ENCODE data around the gene TRPT1.

Gene TRPT1

DNA sequence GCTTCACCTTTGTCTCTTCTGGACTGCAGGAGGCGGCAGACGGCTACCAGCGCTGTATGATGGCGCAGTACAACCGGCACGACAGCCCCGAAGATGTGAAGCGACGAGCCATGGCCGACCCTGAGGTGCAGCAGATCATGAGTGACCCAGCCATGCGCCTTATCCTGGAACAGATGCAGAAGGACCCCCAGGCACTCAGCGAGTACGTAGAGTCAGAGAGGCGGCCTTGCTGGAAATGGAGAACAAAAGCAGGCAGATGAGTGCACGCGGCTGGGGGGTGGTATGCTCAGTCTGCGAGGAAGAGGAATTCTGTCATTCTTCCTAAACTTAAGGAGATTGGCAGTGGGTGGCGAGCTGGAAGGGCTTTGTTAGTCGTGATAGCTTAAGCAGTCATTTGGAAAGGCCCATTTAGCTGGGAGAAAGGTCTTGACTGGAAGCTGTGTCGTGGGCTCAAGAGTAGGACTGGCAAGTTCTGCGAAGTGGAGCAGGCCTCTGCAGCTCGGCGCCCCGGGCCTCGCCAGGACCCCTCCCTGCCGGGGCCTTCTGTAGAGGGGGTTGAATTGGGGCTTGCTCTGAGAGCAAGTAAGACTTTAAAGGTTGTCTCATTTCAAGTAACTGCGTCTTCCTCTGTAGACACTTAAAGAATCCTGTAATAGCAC, 22.4 kb downstream of the TRPT1 start:
- TF ChIP-seq POLR2AphosphoS5 (IDR thresholded peaks at IDR 0.05; ENCODE audit: low read depth) (no peak), GABPA (IDR thresholded peaks at IDR 0.05; ENCODE audit: low read depth) (no peak), SPI1 (IDR thresholded peaks at IDR 0.05; ENCODE audit: borderline replicate concordance, low read depth) (no peak)
- TF ChIP-seq, protein P1, sequence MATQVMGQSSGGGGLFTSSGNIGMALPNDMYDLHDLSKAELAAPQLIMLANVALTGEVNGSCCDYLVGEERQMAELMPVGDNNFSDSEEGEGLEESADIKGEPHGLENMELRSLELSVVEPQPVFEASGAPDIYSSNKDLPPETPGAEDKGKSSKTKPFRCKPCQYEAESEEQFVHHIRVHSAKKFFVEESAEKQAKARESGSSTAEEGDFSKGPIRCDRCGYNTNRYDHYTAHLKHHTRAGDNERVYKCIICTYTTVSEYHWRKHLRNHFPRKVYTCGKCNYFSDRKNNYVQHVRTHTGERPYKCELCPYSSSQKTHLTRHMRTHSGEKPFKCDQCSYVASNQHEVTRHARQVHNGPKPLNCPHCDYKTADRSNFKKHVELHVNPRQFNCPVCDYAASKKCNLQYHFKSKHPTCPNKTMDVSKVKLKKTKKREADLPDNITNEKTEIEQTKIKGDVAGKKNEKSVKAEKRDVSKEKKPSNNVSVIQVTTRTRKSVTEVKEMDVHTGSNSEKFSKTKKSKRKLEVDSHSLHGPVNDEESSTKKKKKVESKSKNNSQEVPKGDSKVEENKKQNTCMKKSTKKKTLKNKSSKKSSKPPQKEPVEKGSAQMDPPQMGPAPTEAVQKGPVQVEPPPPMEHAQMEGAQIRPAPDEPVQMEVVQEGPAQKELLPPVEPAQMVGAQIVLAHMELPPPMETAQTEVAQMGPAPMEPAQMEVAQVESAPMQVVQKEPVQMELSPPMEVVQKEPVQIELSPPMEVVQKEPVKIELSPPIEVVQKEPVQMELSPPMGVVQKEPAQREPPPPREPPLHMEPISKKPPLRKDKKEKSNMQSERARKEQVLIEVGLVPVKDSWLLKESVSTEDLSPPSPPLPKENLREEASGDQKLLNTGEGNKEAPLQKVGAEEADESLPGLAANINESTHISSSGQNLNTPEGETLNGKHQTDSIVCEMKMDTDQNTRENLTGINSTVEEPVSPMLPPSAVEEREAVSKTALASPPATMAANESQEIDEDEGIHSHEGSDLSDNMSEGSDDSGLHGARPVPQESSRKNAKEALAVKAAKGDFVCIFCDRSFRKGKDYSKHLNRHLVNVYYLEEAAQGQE (IDR thresholded peaks at IDR 0.05; ENCODE audit: insufficient replicate concordance, low read depth): no peak
- TF ChIP-seq, protein P2, sequence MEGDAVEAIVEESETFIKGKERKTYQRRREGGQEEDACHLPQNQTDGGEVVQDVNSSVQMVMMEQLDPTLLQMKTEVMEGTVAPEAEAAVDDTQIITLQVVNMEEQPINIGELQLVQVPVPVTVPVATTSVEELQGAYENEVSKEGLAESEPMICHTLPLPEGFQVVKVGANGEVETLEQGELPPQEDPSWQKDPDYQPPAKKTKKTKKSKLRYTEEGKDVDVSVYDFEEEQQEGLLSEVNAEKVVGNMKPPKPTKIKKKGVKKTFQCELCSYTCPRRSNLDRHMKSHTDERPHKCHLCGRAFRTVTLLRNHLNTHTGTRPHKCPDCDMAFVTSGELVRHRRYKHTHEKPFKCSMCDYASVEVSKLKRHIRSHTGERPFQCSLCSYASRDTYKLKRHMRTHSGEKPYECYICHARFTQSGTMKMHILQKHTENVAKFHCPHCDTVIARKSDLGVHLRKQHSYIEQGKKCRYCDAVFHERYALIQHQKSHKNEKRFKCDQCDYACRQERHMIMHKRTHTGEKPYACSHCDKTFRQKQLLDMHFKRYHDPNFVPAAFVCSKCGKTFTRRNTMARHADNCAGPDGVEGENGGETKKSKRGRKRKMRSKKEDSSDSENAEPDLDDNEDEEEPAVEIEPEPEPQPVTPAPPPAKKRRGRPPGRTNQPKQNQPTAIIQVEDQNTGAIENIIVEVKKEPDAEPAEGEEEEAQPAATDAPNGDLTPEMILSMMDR (IDR thresholded peaks at IDR 0.05; ENCODE audit: insufficient read depth, low read length): no peak
- H3K27ac ChIP-seq (replicated peaks): no peak overlapping the region
- no peak overlapping the region for H3K4me3 ChIP-seq (replicated peaks; ENCODE audit: insufficient read depth, low read length)
- H3K27me3 ChIP-seq (ENCODE audit: insufficient read depth, poor library complexity, severe bottlenecking): no peaks in the 10 kb centered on the region
- DNase-seq (ENCODE audit: low read depth in 1 of 2, low spot score in 1 of 2): no peak

DNA sequence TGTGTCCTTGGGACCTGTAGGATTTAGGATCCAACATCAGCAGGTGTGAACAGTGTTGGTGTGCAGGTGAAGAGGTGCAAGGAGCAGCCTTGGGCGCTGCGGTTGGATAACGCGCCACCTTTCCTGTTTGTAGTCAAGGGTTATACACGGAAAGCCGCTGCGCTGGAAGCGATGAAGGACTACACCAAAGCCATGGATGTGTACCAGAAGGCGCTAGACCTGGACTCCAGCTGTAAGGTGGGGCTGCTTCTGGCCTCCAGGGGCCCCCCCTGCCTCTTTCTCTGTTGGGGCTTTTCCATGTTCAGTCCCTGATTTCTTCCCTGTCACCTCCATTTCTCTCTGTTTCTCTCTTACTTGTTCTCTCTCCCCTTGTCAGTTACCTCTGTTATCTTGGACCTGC, 23.0 kb downstream of the TRPT1 start:
- no peak overlapping the region for H3K4me3 ChIP-seq (replicated peaks; ENCODE audit: insufficient read depth, low read length)

DNA sequence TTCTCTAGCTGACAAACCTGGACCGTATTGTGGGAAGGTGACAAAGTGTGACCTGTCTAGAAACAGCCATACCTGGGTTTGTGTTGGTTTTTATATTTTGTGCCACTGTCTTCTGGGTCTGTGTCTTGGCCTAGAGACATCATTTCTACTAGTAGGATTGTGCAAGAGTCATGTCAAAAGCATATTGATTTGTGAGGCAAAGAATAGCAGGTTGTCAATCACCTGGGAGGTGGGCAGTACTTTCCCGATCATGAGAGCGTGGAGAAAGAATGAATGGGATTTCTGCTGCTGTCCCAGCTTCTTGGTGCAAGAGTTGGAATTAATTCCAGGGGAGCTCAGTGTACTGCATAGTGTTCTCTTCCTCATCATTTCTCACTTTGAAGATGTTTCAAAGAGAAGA, 24.4 kb downstream of the TRPT1 start:
- DNase-seq (ENCODE audit: low read depth in 1 of 2, low spot score in 1 of 2): no peak
- H3K27me3 ChIP-seq (ENCODE audit: insufficient read depth, poor library complexity, severe bottlenecking): no peaks in the 10 kb centered on the region
- no peak overlapping the region for H3K4me3 ChIP-seq (replicated peaks; ENCODE audit: insufficient read depth, low read length)
- TF ChIP-seq, protein P2 (IDR thresholded peaks at IDR 0.05; ENCODE audit: insufficient read depth, low read length): no peak
- TF ChIP-seq GABPA (IDR thresholded peaks at IDR 0.05; ENCODE audit: low read depth): no peak
- TF ChIP-seq POLR2AphosphoS5 (IDR thresholded peaks at IDR 0.05; ENCODE audit: low read depth): no peak
- no peak for TF ChIP-seq SPI1 (IDR thresholded peaks at IDR 0.05; ENCODE audit: borderline replicate concordance, low read depth)
- TF ChIP-seq, protein P1 (IDR thresholded peaks at IDR 0.05; ENCODE audit: insufficient replicate concordance, low read depth): no peak
- H3K27ac ChIP-seq (replicated peaks): no peak overlapping the region

More for the DNA sequence above, 23.0 kb downstream of the TRPT1 start:
- Histone ChIP-seq H3K27ac (replicated peaks) (no peak overlapping the region), H3K27me3 (ENCODE audit: insufficient read depth, poor library complexity, severe bottlenecking) (no peaks in the 10 kb centered on the region)
- no peak for DNase-seq (ENCODE audit: low read depth in 1 of 2, low spot score in 1 of 2)
- TF ChIP-seq, protein P2 (IDR thresholded peaks at IDR 0.05; ENCODE audit: insufficient read depth, low read length): no peak

DNA sequence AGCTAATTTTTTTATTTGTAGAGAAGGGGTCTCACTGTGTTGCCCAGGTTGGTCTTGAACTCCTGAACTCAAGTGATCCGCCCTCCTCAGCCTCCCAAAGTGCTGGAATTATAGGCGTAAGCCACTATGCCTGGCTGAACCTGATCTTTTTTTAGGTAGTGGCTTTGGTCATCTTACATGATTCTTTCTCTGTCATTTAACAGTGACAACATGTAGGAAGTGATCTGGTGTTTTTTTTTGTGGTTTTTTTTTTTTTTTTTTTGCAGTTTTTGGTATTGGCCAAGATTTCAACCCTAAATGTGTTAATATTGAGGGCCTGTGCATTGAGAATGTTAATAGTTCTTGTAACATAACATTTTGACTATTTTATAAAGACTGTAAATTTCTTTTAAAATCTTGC, 27.5 kb downstream of the TRPT1 start:
- Histone ChIP-seq H3K4me3 (replicated peaks; ENCODE audit: insufficient read depth, low read length) (no peak overlapping the region), H3K27me3 (ENCODE audit: insufficient read depth, poor library complexity, severe bottlenecking) (no peaks in the 10 kb centered on the region), H3K27ac (replicated peaks) (no peak overlapping the region)
- TF ChIP-seq, protein P1 (IDR thresholded peaks at IDR 0.05; ENCODE audit: insufficient replicate concordance, low read depth): no peak
- TF ChIP-seq, protein P2 (IDR thresholded peaks at IDR 0.05; ENCODE audit: insufficient read depth, low read length): no peak
- TF ChIP-seq GABPA (IDR thresholded peaks at IDR 0.05; ENCODE audit: low read depth): no peak
- no peak for TF ChIP-seq SPI1 (IDR thresholded peaks at IDR 0.05; ENCODE audit: borderline replicate concordance, low read depth)
- no peak for TF ChIP-seq POLR2AphosphoS5 (IDR thresholded peaks at IDR 0.05; ENCODE audit: low read depth)
- DNase-seq (ENCODE audit: low read depth in 1 of 2, low spot score in 1 of 2): no peak

All from HL-60 (cell line).